ENCODE results near the gene CCDC136. TPM values are rescaled to one million over a fixed set of nuclear protein-coding genes. Genes with fewer than 3 reads are reported as not detected.
A peak's percentile ranks its signal among the peaks of the same experiment; 100 is the strongest.

CCDC136 gene
- total RNA-seq, 1 experiment from 2014 or later = 31.1 TPM

DNA sequence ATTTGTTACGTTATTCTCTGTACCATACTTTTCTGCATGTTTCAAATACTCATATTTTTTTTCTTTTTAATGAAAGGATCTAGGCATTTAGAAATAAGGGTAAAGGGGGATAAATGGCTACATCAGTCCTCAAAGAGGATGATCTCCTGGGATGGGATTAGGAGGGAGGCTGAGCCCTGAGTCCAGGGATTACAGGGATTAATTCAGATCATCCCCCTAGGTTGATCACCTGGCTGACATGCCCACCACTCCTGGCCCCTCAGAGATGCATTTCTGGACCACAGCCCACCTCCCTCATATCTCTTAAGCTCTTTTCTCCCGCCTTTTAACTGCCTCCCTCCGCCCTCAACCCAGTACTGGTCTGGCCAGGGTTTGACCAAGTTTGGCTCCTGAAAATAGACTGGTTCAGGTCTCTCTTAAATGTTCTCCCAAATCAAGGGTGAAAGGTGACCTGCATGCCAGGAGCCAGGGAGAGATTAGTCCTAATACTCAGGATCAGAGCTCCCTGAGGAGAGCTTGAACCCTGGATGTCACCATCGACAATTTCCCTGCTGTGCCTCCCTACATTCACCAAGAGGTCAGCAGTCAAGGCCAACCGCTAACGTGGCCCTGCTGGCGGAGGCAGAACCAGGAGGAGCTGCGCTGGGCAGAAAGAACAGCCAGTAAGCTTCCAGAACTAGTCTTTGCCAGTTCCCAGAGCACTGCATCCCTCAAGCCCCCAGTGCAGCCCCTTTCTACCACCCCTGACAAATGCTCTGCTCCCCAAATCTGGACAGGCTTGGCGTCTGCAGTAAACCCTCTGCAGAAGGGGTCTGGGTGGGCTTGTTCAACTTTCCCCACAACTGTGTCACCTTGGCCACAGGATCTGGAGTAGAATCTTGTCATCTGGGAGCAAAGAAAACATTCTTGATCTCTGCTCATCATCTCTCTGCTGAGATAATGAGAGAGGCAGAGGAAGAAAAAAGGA lies 3.0 kb upstream of the CCDC136 start:
- H3K36me3 Mint-ChIP-seq (ENCODE audit: insufficient read depth in 1 of 3, low read depth in 3 of 3) = peaks cover 0 to 2% (median 0%) of the 10 kb centered on the region in 3 experiments; a peak in 2 of 7 replicates
- H3K18ac ChIP-seq (ENCODE audit: insufficient read length, low read depth, low read length) = no peak overlapping the region
- no CpG with 5 or more reads among the region's 9 CpGs for WGBS (ENCODE audit: extremely low coverage, insufficient read length, low lambda C conversion rate)
- H2AFZ ChIP-seq (ENCODE audit: low read length) = no peak overlapping the region
- H3K9me3 Mint-ChIP-seq = no peaks in the 10 kb centered on the region
- H3K56ac ChIP-seq (ENCODE audit: insufficient read length, low read depth, low read length) = no peak overlapping the region
- no peaks in the 10 kb centered on the region for H3K27me3 ChIP-seq (ENCODE audit: insufficient read depth, low read length)
- no peak overlapping the region for H3K27ac Mint-ChIP-seq
- no peaks in the 10 kb centered on the region for H3K4me1 ChIP-seq (ENCODE audit: insufficient read depth, low read length)
- H2BK12ac ChIP-seq (ENCODE audit: insufficient read length, low read depth, low read length) = no peak overlapping the region
- H3K9me3 ChIP-seq (ENCODE audit: control insufficient read depth, low read depth, low read length) = no peaks in the 10 kb centered on the region
- no peak overlapping the region for H2BK15ac ChIP-seq (ENCODE audit: low read depth, low read length)
- H3K4me3 Mint-ChIP-seq = peak overlapping the region in 1 of 2 experiments; percentile 24; a peak in 3 of 5 replicates
- no peak overlapping the region for H3K4me2 ChIP-seq (ENCODE audit: insufficient read depth, insufficient read length, low read length)
- no peak for DNase-seq
- H3K23me2 ChIP-seq (ENCODE audit: insufficient read length, low read depth, low read length, poor library complexity, severe bottlenecking) = peaks cover 12% of the 10 kb centered on the region
- H4K20me1 ChIP-seq (ENCODE audit: control insufficient read depth, insufficient read depth, insufficient read length) = no peaks in the 10 kb centered on the region
- H2BK120ac ChIP-seq (ENCODE audit: low read depth, low read length, poor library complexity, severe bottlenecking) = no peak overlapping the region
- H3K4ac ChIP-seq (ENCODE audit: low read depth, low read length) = no peak overlapping the region
- H2BK20ac ChIP-seq (ENCODE audit: low read depth, low read length, poor library complexity, severe bottlenecking) = no peak overlapping the region
- H3K79me2 ChIP-seq (ENCODE audit: insufficient read depth, low read length) = no peaks in the 10 kb centered on the region
- H2AK5ac ChIP-seq (ENCODE audit: insufficient read length, low read length) = no peak overlapping the region
- H4K91ac ChIP-seq (ENCODE audit: insufficient read length, low read depth, low read length) = no peak overlapping the region
- H3K27me3 Mint-ChIP-seq (ENCODE audit: low read depth) = peaks cover 25% of the 10 kb centered on the region
- H3K4me1 Mint-ChIP-seq = peaks cover 18 to 19% of the 10 kb centered on the region in 2 experiments
- H3K27ac ChIP-seq (ENCODE audit: insufficient read length, low read depth, low read length) = no peak overlapping the region
- H2BK5ac ChIP-seq (ENCODE audit: insufficient read length, low read length) = no peak overlapping the region
- H3K14ac ChIP-seq (ENCODE audit: insufficient read depth, low read length) = no peak overlapping the region
- no peak overlapping the region for H3K9ac ChIP-seq (ENCODE audit: extremely low read depth, insufficient read length, low read length)
- TF ChIP-seq, protein P1, sequence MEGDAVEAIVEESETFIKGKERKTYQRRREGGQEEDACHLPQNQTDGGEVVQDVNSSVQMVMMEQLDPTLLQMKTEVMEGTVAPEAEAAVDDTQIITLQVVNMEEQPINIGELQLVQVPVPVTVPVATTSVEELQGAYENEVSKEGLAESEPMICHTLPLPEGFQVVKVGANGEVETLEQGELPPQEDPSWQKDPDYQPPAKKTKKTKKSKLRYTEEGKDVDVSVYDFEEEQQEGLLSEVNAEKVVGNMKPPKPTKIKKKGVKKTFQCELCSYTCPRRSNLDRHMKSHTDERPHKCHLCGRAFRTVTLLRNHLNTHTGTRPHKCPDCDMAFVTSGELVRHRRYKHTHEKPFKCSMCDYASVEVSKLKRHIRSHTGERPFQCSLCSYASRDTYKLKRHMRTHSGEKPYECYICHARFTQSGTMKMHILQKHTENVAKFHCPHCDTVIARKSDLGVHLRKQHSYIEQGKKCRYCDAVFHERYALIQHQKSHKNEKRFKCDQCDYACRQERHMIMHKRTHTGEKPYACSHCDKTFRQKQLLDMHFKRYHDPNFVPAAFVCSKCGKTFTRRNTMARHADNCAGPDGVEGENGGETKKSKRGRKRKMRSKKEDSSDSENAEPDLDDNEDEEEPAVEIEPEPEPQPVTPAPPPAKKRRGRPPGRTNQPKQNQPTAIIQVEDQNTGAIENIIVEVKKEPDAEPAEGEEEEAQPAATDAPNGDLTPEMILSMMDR (conservative IDR thresholded peaks at IDR 0.05) = no peak
- no peak overlapping the region for H4K5ac ChIP-seq (ENCODE audit: insufficient read length, low read depth, low read length)
- H3K79me1 ChIP-seq (ENCODE audit: insufficient read depth, low read depth, low read length, poor library complexity, severe bottlenecking) = no peaks in the 10 kb centered on the region
- H4K8ac ChIP-seq (replicated peaks; ENCODE audit: insufficient read length, low read depth, low read length) = no peak overlapping the region
- H3K23ac ChIP-seq (ENCODE audit: insufficient read length, low read depth, low read length) = no peak overlapping the region
- H3T11ph ChIP-seq (ENCODE audit: low read length) = no peak overlapping the region
